ENCODE data around the gene ACP7. TPM values are rescaled to one million over a fixed set of nuclear protein-coding genes. Genes with fewer than 3 reads are reported as not detected.
A peak's percentile ranks its signal among the peaks of the same experiment; 100 is the strongest.

ACP7 gene
- polyA plus RNA-seq, 2 of the 4 experiments (the other 2 are of a cell fraction): 0.06 to 0.25 TPM

GRCh38 chr19:39132344-39132969 lies 48.3 kb downstream of the ACP7 start (continued):
- no peak for TF ChIP-seq EP300 (IDR thresholded peaks at IDR 0.05)
- TF ChIP-seq CTCF (IDR thresholded peaks at IDR 0.05): no peak
- TF ChIP-seq PHF8 (IDR thresholded peaks at IDR 0.05; ENCODE audit: borderline replicate concordance, low read depth): no peak

GRCh38 chr19:39133431-39134270 lies 49.5 kb downstream of the ACP7 start:
- CTCF ChIA-PET: interaction anchor here (1.0 to 2.5 kb wide), 10 partner anchors 11 to 194 kb away, joined by 4 to 22 read pairs (median 7); no protein-coding TSS in a partner anchor
- POLR2A ChIA-PET: no interaction called here
- WGBS (ENCODE audit: missing lambda C conversion rate): 90% methylated on average over 23 of the region's 23 CpGs

GRCh38 chr19:39135701-39136100 lies 51.5 kb downstream of the ACP7 start:
- H3K9me3 ChIP-seq: no peaks in the 10 kb centered on the region
- no peak overlapping the region for H3K4me3 ChIP-seq
- 92% methylated on average over 13 of the region's 13 CpGs for WGBS (ENCODE audit: missing lambda C conversion rate)
- POLR2A ChIA-PET: interaction anchor here (0.6 kb wide), 1 partner anchor 74 kb away, joined by 3 read pairs; no protein-coding TSS in a partner anchor
- CTCF ChIA-PET: interaction anchor here (1.1 to 3.5 kb wide), 2 partner anchors 10 to 14 kb away, joined by 3 to 13 read pairs; no protein-coding TSS in a partner anchor
- peaks cover 50% of the 10 kb centered on the region for H3K4me1 ChIP-seq
- no peak for DNase-seq (ENCODE audit: low read depth in 1 of 2, low spot score in 1 of 2)
- no peak overlapping the region for H3K4me2 ChIP-seq
- no peak for FAIRE-seq
- H3K27ac ChIP-seq: no peak overlapping the region; a peak in 1 of 6 replicates
- ATAC-seq: no peak
- no peak for TF ChIP-seq RCOR1 (IDR thresholded peaks at IDR 0.05; ENCODE audit: low read depth, low read length)
- TF ChIP-seq ELK1 (IDR thresholded peaks at IDR 0.05; ENCODE audit: low read depth, low read length): no peak
- no peak for TF ChIP-seq MYC (IDR thresholded peaks at IDR 0.05; ENCODE audit: borderline replicate concordance, low read length)
- TF ChIP-seq GATA3 (IDR thresholded peaks at IDR 0.05; ENCODE audit: borderline replicate concordance): no peak
- TF ChIP-seq PBX3 (IDR thresholded peaks at IDR 0.05): no peak
- TF ChIP-seq TFCP2L1 (CRISPR knock-in tag; IDR thresholded peaks at IDR 0.05): no peak
- no peak for TF ChIP-seq KDM5A (IDR thresholded peaks at IDR 0.05)
- no peak for TF ChIP-seq BCL3 (IDR thresholded peaks at IDR 0.05)
- no peak for TF ChIP-seq NR3C1 (IDR thresholded peaks at IDR 0.05)

More at GRCh38 chr19:39133431-39134270, 49.5 kb downstream of the ACP7 start:
- H3K4me3 ChIP-seq: no peak overlapping the region
- no peak overlapping the region for H3K4me2 ChIP-seq
- peaks cover 50% of the 10 kb centered on the region for H3K4me1 ChIP-seq
- no peaks in the 10 kb centered on the region for H3K9me3 ChIP-seq
- no peak for FAIRE-seq
- DNase-seq (ENCODE audit: low read depth in 1 of 2, low spot score in 1 of 2): no peak
- 0 out of 6 replicates have a peak overlapping the region, but pooled peaks of 1 of the 2 experiments have one; percentile 3 for H3K27ac ChIP-seq
- TF ChIP-seq EHMT2 (IDR thresholded peaks at IDR 0.05; ENCODE audit: low read depth): no peak
- no peak for TF ChIP-seq HOXB5 (CRISPR knock-in tag; IDR thresholded peaks at IDR 0.05)
- no peak for TF ChIP-seq EHF (CRISPR knock-in tag; IDR thresholded peaks at IDR 0.05)
- no peak for TF ChIP-seq MYC (IDR thresholded peaks at IDR 0.05; ENCODE audit: borderline replicate concordance, low read length)
- no peak for TF ChIP-seq BCL3 (IDR thresholded peaks at IDR 0.05)
- no peak for TF ChIP-seq BHLHE40 (IDR thresholded peaks at IDR 0.05; ENCODE audit: low read depth, low read length)
- no peak for TF ChIP-seq PHF8 (IDR thresholded peaks at IDR 0.05; ENCODE audit: borderline replicate concordance, low read depth)
- no peak for TF ChIP-seq POLR2A (IDR thresholded peaks at IDR 0.05; ENCODE audit: low read length)
- no peak for TF ChIP-seq USF2 (IDR thresholded peaks at IDR 0.05)
- TF ChIP-seq E2F6 (IDR thresholded peaks at IDR 0.05; ENCODE audit: borderline replicate concordance, low read depth): no peak
- TF ChIP-seq JUN (IDR thresholded peaks at IDR 0.05): no peak
- no peak for TF ChIP-seq MAZ (IDR thresholded peaks at IDR 0.05; ENCODE audit: borderline replicate concordance, low read depth, low read length)
- TF ChIP-seq FOSB (CRISPR knock-in tag; IDR thresholded peaks at IDR 0.05): no peak
- no peak for TF ChIP-seq ZNF302 (CRISPR knock-in tag; IDR thresholded peaks at IDR 0.05)
- TF ChIP-seq FOSL2 (IDR thresholded peaks at IDR 0.05): no peak
- no peak for TF ChIP-seq FOSL2 (CRISPR knock-in tag; IDR thresholded peaks at IDR 0.05)
- no peak for ATAC-seq

Measured in A549 (cell line).